Measurements from ENCODE around the gene CXCL12. TPM values are rescaled to one million over a fixed set of nuclear protein-coding genes. Genes with fewer than 3 reads are reported as not detected.

Gene CXCL12
- total RNA-seq, 6 experiments from 2014 or later = 111 to 241 (median 197) TPM

DNA sequence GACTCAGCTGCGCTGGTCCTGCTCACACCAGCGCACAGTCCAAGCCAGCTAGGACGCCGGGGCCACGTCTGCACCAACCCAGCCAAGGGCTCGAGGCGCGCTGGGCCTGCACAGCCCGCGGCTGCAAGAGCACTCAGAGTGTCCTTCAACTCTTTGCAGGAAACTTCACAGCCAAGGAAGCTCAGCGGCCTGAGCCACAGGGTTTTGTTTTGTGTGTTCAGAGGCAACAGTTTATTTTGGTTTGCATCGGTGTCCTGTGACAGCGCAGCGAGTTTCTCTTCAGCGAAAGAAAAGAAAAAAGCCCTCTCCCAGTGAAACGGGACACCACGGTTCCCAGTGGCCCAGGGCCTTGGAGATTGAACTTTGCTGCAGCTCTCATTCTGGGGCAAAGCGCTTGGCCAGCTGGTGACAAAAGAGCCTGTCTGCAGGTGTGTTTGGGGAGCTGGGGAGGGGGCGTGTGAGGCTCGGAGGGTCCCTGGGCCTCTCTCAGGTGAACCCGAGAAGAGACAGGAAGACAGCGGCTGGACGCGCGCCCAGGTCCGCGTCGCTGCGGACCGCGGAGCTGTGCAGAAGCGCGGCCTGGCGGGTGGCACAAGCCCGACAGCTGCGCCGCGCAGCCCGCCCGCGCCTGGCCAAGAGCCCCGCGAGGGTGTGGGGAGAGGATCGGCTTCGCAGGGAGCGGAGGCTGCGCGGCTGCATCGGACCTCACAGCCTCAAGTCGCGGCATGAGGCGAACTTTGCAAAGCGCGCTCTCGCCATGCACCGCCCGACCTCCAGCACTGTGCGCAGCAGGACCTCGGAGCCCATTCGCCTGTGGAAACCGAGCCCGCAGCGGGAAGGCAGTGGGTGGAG lies 922 bp downstream of the CXCL12 start:
- Mint-ChIP-seq H3K9me3 (no peaks in the 10 kb centered on the region), H3K4me3 (peak overlapping the region; percentile 87), H3K36me3 (ENCODE audit: low read depth) (peaks cover 14% of the 10 kb centered on the region; the same call in 1 of the 2 replicates), H3K27ac (peak overlapping the region; percentile 18; the same call in 1 of the 2 replicates), H3K27me3 (ENCODE audit: insufficient read depth) (no peaks in the 10 kb centered on the region), H3K4me1 (ENCODE audit: low read depth) (peaks cover 26% of the 10 kb centered on the region)
- TF ChIP-seq CTCF (IDR thresholded peaks at IDR 0.05) = no peak
- DNase-seq = peak; percentile 30

DNA sequence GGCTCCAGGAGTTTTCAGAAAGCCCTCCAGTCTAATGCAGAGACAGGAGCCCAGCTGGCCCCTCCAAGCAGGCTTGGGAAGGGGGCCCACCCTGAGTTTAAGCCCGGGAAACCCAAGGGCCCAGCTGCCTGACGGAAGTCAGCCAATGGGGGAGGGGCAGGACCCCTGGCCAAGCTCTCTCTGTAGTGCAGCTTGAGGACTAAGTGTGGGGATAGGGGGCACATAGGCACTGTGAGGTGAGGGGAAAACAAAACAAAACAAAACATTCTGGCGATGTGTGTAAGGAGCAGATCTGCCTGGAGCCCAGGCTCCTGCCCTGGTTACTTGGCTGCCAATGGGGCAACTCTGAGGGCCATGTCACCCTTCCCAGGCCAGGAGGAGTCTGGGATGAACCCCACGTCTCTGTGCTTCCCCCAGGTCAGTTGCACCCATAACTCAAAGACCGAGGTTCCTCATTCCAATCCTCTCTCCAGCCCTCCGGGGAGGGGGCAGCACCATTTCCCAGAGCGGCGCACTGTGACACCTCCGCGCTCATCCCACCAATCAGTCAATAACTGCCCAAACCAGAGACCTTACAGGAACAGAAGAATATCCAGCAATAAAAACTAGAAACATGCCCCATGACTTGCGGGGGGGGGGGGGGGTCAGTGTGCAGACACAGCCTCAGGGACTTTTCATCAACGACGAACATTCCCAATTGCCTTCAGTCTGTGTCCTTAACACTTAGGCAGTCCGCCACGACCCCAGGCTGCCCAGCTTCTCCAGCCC lies 1.7 kb downstream of the CXCL12 start:
- TF ChIP-seq CTCF (IDR thresholded peaks at IDR 0.05) = no peak
- H3K27ac Mint-ChIP-seq = peak overlapping the region; percentile 42
- H3K4me3 Mint-ChIP-seq = peak overlapping the region; percentile 87
- H3K27me3 Mint-ChIP-seq (ENCODE audit: insufficient read depth) = no peaks in the 10 kb centered on the region
- no peaks in the 10 kb centered on the region for H3K9me3 Mint-ChIP-seq
- peaks cover 22% of the 10 kb centered on the region; the same call in 1 of the 2 replicates for H3K36me3 Mint-ChIP-seq (ENCODE audit: low read depth)
- DNase-seq = no peak
- H3K4me1 Mint-ChIP-seq (ENCODE audit: low read depth) = peaks cover 26% of the 10 kb centered on the region

DNA sequence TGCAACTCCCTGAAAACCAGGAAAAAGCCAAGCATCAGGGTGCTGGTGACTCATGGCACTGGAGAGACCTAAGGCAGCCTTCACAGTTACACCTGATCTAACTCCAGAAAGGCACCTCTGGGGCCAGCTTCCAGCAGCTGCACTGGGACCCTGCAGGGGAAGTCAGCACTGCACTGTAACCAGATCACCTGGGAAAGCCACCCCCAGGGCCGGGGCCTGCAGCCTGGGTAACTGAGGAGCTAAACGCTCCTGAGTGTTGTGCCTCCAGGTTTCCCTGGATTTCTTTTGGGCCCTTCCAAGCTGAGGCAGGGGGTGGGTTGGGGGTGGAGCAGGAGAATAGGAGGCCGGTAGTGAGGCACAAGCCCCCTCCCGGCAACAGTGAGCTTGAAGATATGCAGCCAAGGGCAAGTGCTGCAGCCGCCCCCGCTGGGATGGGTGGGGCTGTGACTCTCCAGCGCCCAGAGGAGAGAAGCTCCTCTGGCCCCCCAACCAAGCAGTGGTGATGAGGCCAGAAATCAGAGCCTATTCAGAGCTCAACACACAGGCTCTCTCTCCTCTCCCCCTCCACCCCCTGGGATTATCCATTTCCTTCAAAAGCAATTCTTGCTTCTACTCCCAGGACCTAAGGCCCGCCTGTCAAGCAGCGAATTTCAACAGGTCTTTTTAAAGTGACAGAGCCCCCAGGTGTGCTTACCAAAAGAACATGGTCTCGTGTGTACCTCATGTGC lies 2.6 kb downstream of the CXCL12 start:
- no peak for DNase-seq
- Mint-ChIP-seq H3K27ac (peak overlapping the region; percentile 42), H3K27me3 (ENCODE audit: insufficient read depth) (no peaks in the 10 kb centered on the region), H3K4me3 (peak overlapping the region; percentile 87), H3K9me3 (no peaks in the 10 kb centered on the region), H3K4me1 (ENCODE audit: low read depth) (peaks cover 26% of the 10 kb centered on the region), H3K36me3 (ENCODE audit: low read depth) (peaks cover 25% of the 10 kb centered on the region; the same call in 1 of the 2 replicates)
- no peak for TF ChIP-seq CTCF (IDR thresholded peaks at IDR 0.05)

- TF ChIP-seq CTCF (IDR thresholded peaks at IDR 0.05) = no peak
- H3K4me3 Mint-ChIP-seq = no peak overlapping the region
- no peaks in the 10 kb centered on the region for H3K9me3 Mint-ChIP-seq
- DNase-seq = no peak
- no peaks in the 10 kb centered on the region for H3K27me3 Mint-ChIP-seq (ENCODE audit: insufficient read depth)
- peaks cover 26% of the 10 kb centered on the region; the same call in 1 of the 2 replicates for H3K36me3 Mint-ChIP-seq (ENCODE audit: low read depth)
- peaks cover 29% of the 10 kb centered on the region for H3K4me1 Mint-ChIP-seq (ENCODE audit: low read depth)
- no peak overlapping the region for H3K27ac Mint-ChIP-seq
Measured at GRCh38 chr10:44380829-44381600, 3.9 kb downstream of the CXCL12 start.

DNA sequence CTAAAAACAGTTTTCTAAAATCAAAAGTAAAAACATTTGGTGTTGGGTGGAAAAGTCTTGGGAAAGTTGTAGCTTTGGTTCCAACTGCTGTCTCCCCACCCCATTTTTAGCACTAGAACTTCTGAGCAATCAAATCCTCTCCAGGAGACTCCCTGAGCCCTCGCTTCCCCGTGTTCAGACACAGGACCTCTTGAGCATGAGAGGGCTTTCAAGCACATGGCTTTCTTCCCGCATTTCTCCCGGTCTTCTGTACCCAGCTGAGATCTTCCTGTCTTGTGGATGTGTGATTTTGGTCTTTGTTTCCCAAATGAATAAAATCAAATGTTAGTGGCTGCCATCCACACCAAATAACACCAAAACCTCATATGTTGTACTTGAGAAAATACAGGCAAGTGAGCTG lies 5.0 kb downstream of the CXCL12 start:
- Mint-ChIP-seq H3K27ac (no peak overlapping the region), H3K9me3 (no peaks in the 10 kb centered on the region), H3K27me3 (ENCODE audit: insufficient read depth) (no peaks in the 10 kb centered on the region), H3K4me1 (ENCODE audit: low read depth) (peaks cover 29% of the 10 kb centered on the region), H3K36me3 (ENCODE audit: low read depth) (peaks cover 30% of the 10 kb centered on the region; the same call in 1 of the 2 replicates), H3K4me3 (no peak overlapping the region)
- TF ChIP-seq CTCF (IDR thresholded peaks at IDR 0.05) = no peak
- DNase-seq = no peak
